Measurements from ENCODE around the gene HBQ1.
"Not testable (repeated sequence)": the region's sequence is repeated elsewhere in the genome, so short reads cannot be mapped to it uniquely, and the experiment has no call there.

HBQ1 gene

DNA sequence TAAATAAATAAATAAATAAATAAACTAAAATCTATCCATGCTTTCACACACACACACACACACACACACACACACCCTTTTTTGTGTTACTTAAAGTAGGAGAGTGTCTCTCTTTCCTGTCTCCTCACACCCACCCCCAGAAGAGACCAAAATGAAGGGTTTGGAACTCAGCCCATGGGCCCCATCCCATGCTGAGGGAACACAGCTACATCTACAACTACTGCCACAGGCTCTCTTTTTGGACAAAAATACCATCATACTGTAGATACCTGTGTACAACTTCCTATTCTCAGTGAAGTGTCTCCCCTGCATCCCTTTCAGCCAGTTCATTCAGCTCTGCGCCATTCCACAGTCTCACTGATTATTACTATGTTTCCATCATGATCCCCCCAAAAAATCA is 9.5 kb upstream of the HBQ1 start:
- TF ChIP-seq EZH2phosphoT487 (IDR thresholded peaks at IDR 0.05; ENCODE audit: borderline replicate concordance, low read length), result no peak
- TF ChIP-seq, protein P1, sequence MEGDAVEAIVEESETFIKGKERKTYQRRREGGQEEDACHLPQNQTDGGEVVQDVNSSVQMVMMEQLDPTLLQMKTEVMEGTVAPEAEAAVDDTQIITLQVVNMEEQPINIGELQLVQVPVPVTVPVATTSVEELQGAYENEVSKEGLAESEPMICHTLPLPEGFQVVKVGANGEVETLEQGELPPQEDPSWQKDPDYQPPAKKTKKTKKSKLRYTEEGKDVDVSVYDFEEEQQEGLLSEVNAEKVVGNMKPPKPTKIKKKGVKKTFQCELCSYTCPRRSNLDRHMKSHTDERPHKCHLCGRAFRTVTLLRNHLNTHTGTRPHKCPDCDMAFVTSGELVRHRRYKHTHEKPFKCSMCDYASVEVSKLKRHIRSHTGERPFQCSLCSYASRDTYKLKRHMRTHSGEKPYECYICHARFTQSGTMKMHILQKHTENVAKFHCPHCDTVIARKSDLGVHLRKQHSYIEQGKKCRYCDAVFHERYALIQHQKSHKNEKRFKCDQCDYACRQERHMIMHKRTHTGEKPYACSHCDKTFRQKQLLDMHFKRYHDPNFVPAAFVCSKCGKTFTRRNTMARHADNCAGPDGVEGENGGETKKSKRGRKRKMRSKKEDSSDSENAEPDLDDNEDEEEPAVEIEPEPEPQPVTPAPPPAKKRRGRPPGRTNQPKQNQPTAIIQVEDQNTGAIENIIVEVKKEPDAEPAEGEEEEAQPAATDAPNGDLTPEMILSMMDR (IDR thresholded peaks at IDR 0.05; ENCODE audit: low read depth, low read length, poor library complexity, severe bottlenecking), result no peak
- H3K27me3 ChIP-seq (ENCODE audit: control insufficient read depth, low read length), result peaks cover 59% of the 10 kb centered on the region

GRCh38 chr16:172374-172941 is 7.8 kb upstream of the HBQ1 start, which contains the start of gene HBA2:
Gene HBA2 (plus strand): TSS chr16:172876. CDS start chr16:172913, 37 bp downstream.
- H3F3A ChIP-seq (ENCODE audit: control insufficient read depth, insufficient read depth); H3K36me3 ChIP-seq (ENCODE audit: control insufficient read depth, low read length); H3K4me2 ChIP-seq (ENCODE audit: low read length); H4K20me1 ChIP-seq (ENCODE audit: control insufficient read depth, insufficient read depth, low read depth, low read length); H3K4me3 ChIP-seq (ENCODE audit: low read length); H3K9me2 ChIP-seq (replicated peaks; ENCODE audit: control insufficient read depth, low read length); H3K27ac ChIP-seq (ENCODE audit: low read depth, low read length); H3K9me3 ChIP-seq (ENCODE audit: control insufficient read depth, insufficient read depth, low read length); H3K79me2 ChIP-seq (ENCODE audit: control insufficient read depth, low read length); H3K4me1 ChIP-seq (ENCODE audit: control insufficient read depth, low read length): not testable (repeated sequence)
- H3K27me3 ChIP-seq (ENCODE audit: control insufficient read depth, low read length), result peaks cover 45% of the 10 kb centered on the region

More for the DNA sequence above, 9.5 kb upstream of the HBQ1 start:
- Histone ChIP-seq H3K9me3 (ENCODE audit: control insufficient read depth, insufficient read depth, low read length) (no peaks in the 10 kb centered on the region), H3K4me2 (ENCODE audit: low read length) (no peak overlapping the region), H4K20me1 (ENCODE audit: control insufficient read depth, insufficient read depth, low read depth, low read length) (no peaks in the 10 kb centered on the region), H3K4me3 (ENCODE audit: low read length) (no peak overlapping the region), H3F3A (ENCODE audit: control insufficient read depth, insufficient read depth) (no peaks in the 10 kb centered on the region), H3K4me1 (ENCODE audit: control insufficient read depth, low read length) (no peaks in the 10 kb centered on the region), H3K79me2 (ENCODE audit: control insufficient read depth, low read length) (no peaks in the 10 kb centered on the region), H3K9me2 (replicated peaks; ENCODE audit: control insufficient read depth, low read length) (no peaks in the 10 kb centered on the region), H3K27ac (ENCODE audit: low read depth, low read length) (no peak overlapping the region), H3K36me3 (ENCODE audit: control insufficient read depth, low read length) (no peaks in the 10 kb centered on the region)

- not testable (repeated sequence) for H3K4me3 ChIP-seq (ENCODE audit: low read length); H3K9me3 ChIP-seq (ENCODE audit: control insufficient read depth, insufficient read depth, low read length); H3K27ac ChIP-seq (ENCODE audit: low read depth, low read length); H3K4me2 ChIP-seq (ENCODE audit: low read length); H4K20me1 ChIP-seq (ENCODE audit: control insufficient read depth, insufficient read depth, low read depth, low read length); H3K36me3 ChIP-seq (ENCODE audit: control insufficient read depth, low read length); H3K9me2 ChIP-seq (replicated peaks; ENCODE audit: control insufficient read depth, low read length); H3K4me1 ChIP-seq (ENCODE audit: control insufficient read depth, low read length); H3K79me2 ChIP-seq (ENCODE audit: control insufficient read depth, low read length); H3F3A ChIP-seq (ENCODE audit: control insufficient read depth, insufficient read depth)
- H3K27me3 ChIP-seq (ENCODE audit: control insufficient read depth, low read length), result peaks cover 45% of the 10 kb centered on the region
Measured at GRCh38 chr16:173211-173854, 6.9 kb upstream of the HBQ1 start.

DNA sequence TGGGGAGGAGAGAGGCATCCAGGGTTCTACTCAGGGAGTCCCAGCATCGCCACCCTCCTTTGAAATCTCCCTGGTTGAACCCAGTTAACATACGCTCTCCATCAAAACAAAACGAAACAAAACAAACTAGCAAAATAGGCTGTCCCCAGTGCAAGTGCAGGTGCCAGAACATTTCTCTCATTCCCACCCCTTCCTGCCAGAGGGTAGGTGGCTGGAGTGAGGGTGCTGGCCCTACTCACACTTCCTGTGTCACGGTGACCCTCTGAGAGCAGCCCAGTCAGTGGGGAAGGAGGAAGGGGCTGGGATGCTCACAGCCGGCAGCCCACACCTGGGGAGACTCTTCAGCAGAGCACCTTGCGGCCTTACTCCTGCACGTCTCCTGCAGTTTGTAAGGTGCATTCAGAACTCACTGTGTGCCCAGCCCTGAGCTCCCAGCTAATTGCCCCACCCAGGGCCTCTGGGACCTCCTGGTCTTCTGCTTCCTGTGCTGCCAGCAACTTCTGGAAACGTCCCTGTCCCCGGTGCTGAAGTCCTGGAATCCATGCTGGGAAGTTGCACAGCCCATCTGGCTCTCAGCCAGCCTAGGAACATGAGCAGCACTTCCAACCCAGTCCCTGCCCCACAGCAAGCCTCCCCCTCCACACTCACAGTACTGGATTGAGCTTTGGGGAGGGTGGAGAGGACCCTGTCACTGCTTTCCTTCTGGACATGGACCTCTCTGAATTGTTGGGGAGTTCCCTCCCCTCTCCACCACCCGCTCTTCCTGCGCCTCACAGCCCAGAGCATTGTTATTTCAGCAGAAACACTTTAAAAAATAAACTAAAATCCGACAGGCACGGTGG is 6.1 kb upstream of the HBQ1 start:
- H3K9me2 ChIP-seq (replicated peaks; ENCODE audit: control insufficient read depth, low read length); H3K4me1 ChIP-seq (ENCODE audit: control insufficient read depth, low read length); H3K4me3 ChIP-seq (ENCODE audit: low read length); H3K36me3 ChIP-seq (ENCODE audit: control insufficient read depth, low read length); H3K27ac ChIP-seq (ENCODE audit: low read depth, low read length); H3F3A ChIP-seq (ENCODE audit: control insufficient read depth, insufficient read depth); H3K79me2 ChIP-seq (ENCODE audit: control insufficient read depth, low read length); H4K20me1 ChIP-seq (ENCODE audit: control insufficient read depth, insufficient read depth, low read depth, low read length); H3K9me3 ChIP-seq (ENCODE audit: control insufficient read depth, insufficient read depth, low read length); H3K4me2 ChIP-seq (ENCODE audit: low read length): not testable (repeated sequence)
- peaks cover 38% of the 10 kb centered on the region for H3K27me3 ChIP-seq (ENCODE audit: control insufficient read depth, low read length)

Measured in DOHH2 (cell line).